C4-2B (cell line): Measurements from ENCODE around the gene TNC.

Experiments used
- H3K27ac ChIP-seq: fragments of 450-650 bp; 2 replicates; pipeline ENCODE4 v1.5.1; 2017
- ZFX ChIP-seq: fragments of 450-650 bp; IDR thresholded peaks from 2 replicates; pipeline ENCODE4 v1.6.1; 2017
- TF ChIP-seq, protein P1 (sequence below): fragments of 450-650 bp; conservative IDR thresholded peaks from 2 replicates; pipeline ENCODE4 v1.5.1; 2017; ENCODE audit warnings: mild to moderate bottlenecking

Gene TNC

DNA sequence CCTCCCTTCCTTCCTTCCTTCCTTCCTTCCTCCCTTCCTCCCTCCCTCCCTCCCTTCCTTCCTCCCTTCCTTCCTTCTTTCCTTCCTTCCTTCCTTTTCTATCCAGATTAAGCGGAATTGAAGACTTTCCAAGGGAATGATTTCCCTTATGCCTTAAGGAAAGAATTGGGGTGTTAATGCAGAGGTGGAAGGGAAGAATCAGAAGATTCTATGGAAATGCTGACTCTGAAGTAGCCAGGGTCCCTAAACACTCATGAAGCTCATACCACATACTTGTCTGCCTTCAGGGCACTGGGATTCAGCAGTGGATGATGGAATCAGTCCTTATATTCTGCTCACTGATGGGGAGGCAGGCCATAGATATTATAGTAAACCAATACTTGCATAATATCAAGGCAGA, 48.2 kb downstream of the TNC start:
- TF ChIP-seq, protein P1, sequence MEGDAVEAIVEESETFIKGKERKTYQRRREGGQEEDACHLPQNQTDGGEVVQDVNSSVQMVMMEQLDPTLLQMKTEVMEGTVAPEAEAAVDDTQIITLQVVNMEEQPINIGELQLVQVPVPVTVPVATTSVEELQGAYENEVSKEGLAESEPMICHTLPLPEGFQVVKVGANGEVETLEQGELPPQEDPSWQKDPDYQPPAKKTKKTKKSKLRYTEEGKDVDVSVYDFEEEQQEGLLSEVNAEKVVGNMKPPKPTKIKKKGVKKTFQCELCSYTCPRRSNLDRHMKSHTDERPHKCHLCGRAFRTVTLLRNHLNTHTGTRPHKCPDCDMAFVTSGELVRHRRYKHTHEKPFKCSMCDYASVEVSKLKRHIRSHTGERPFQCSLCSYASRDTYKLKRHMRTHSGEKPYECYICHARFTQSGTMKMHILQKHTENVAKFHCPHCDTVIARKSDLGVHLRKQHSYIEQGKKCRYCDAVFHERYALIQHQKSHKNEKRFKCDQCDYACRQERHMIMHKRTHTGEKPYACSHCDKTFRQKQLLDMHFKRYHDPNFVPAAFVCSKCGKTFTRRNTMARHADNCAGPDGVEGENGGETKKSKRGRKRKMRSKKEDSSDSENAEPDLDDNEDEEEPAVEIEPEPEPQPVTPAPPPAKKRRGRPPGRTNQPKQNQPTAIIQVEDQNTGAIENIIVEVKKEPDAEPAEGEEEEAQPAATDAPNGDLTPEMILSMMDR, result no peak
- no peak overlapping the region for H3K27ac ChIP-seq

DNA sequence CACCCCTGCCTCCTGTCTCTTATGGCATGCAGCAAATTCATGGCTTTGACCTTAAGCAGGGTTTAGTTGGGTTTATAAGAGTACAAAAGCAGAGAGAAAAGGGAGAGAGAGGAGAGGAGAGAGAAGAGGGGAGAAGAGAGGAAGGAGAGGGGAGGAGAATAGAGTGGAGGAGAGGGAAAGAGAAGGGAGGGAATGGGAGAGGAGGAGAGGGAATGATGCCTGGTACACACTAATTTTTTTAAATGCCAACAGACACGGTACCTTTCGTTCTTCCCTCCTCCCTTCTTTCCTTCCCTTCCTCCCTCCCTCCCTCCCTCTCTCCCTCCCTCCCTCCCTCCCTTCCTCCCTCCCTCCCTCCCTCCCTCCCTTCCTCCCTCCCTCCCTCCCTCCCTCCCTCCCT, 48.7 kb downstream of the TNC start:
- no peak overlapping the region for H3K27ac ChIP-seq
- TF ChIP-seq, protein P1, result no peak
- TF ChIP-seq ZFX, result no peak

DNA sequence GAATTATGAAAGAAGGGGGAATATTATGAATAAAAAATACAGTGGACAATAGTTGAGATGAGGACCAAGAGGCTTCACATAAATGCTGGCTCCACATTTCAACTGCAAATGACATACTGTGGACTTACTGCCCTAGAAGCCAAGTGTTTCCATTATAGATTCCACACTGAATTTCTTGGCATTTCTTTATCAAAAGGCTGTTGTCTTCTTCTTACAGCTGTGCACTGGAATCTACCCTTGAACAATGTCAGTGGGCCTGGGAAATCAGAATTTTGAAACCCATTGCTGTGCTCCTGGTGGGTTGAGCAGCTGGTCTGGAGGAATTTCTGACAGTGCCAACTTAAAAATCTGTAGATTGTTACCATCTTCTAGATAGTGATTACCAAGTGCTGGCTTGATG, 49.9 kb downstream of the TNC start:
- no peak overlapping the region for H3K27ac ChIP-seq
- no peak for TF ChIP-seq ZFX
- TF ChIP-seq, protein P1, result no peak

DNA sequence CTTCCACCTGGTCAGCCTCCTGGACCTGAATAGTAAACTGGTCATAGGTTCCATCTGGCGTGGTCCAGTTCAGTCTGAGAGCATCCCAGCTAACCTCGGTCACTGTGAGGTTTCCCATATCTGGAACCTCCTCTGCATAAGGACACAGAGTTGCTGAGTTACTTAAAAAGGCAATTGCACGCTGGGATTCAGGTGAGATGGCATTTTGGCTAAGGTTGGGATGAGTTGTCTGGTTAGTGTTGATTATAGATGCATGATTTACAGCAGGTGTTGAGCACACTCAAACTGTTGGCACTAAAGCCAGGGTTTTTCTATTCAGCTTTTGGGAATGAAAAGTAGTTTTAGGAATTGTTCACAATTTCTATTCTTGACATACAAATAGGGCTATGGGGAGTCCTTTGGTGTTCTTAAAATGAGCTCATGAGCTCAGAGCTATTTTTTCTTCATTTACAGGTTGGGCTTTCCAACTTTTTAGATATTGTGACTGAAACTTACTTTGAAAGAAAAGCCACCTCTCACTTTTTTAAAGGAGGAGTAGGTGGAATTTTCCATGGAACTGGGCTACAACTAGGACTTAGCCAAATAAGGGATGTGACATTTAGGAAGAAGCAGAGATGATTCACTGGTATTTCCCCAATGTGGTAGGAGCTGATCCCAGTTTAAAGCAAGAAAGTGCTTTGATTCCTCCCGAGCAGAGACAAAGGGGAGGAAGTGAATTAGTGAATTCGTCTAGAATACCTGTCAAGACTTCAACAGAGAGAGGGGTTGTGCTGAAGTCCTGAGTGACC, 54.7 kb downstream of the TNC start:
- TF ChIP-seq, protein P1, result no peak
- TF ChIP-seq ZFX, result no peak
- H3K27ac ChIP-seq, result no peak overlapping the region

DNA sequence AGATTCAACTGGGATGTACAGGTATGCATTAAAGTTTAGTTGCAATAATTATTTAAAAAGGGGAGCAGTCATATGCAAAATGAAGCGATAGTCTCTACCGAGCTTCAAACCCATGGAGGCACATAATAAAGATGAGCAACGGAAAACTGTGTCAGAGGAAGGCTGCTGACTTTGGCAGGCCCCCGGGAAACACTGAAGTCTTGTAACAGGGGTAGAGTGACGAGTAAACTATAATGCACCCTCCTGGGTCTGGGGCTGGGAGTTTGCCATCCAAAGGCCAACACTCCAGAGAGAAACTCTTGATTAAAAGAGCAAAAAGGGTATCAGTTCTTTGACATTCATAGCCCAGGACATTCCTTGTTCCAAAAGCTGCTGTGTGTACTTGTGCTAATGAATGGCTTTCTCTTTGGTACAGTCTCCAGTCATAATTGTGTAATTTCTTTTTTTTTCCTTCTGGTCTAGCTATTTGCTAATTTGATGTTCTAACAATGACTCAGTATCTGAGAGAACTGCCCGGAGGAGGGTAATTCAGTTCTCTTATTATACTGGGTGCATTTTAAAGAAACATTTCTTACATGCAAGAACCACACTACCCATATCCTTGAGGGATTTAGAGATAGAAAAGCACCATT, 59.2 kb downstream of the TNC start:
- H3K27ac ChIP-seq, result no peak overlapping the region
- no peak for TF ChIP-seq ZFX
- TF ChIP-seq, protein P1, result no peak

DNA sequence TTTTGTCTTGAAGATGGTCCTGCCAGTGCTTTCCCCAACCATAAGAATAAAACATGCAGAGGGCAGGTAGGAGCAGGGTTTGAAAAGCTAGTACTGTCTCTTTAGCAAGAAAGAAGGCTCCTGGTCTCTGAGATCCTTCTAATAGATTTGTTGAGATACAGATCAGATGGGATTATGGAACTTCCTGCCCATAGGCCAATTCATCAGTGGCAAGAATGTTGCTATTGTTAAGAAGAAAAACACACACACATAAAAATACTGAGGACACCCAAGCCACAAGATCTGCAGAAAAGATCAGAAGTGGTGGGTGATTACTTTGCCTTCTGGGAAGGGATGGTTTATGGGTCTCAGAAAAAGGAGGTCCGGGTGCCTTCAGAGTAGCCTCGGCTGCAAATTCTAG, 59.8 kb downstream of the TNC start:
- no peak overlapping the region for H3K27ac ChIP-seq
- TF ChIP-seq, protein P1, result no peak
- no peak for TF ChIP-seq ZFX

DNA sequence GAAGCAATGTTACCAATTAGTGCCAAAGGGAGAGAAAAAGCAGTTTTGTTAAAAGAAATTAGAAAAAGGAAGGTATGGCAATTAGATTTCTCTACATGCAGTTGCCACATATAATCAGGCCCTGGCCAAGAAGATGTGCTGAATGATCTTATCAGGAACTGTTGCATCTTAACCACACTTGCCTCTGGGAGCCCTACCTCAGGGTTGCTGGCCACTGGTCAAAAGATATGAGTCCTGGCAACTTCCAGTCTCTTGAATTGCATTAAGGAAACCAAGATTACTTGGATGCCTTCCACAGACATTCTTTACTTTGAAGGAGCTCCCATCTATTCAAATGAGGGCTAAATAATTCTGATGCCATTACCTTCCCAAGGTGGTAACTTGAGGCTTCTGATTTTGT, 60.4 kb downstream of the TNC start:
- no peak overlapping the region for H3K27ac ChIP-seq
- TF ChIP-seq, protein P1, result no peak
- no peak for TF ChIP-seq ZFX
